HFF-Myc (cell line): ENCODE results near the gene QSER1.
"Not testable (repeated sequence)": the region's sequence is repeated elsewhere in the genome, so short reads cannot be mapped to it uniquely, and the experiment has no call there.

Experiments
- DNase-seq: peaks from one replicate; pipeline ENCODE4 v3.0.0-alpha.2; 2011; ENCODE audit warnings: low read depth; ENCODE audit errors: extremely low read depth
- H3K4me3 ChIP-seq: replicated peaks from 2 replicates; pipeline ENCODE4 v1.5.1; 2011; ENCODE audit warnings: low read depth, mild to moderate bottlenecking, control low read depth, low read length
- CTCF ChIP-seq: IDR thresholded peaks from 2 replicates; pipeline ENCODE4 v1.5.1; 2012; ENCODE audit warnings: mild to moderate bottlenecking, low read depth, low read length, control low read depth; ENCODE audit errors: missing control alignments

QSER1 gene

DNA sequence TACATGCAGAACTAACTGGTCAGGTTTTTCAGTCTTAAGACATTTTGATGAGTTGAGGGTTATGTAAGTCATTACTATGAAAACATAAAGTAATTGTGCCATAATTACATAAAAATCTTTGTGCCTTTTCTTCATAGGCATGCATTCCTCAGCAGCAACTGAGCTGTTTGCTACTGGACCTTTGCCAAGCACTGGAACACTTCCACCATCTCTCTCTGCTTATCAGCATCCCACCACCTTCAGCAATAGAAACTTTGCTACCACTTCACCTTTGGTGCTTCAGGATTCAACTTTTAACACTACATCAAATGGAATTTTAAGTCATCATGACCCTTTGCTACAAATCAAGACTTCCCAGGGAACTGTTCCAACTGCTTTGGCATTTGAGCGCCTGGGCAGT, 39.0 kb downstream of the QSER1 start:
- no peak for DNase-seq
- TF ChIP-seq CTCF: no peak
- no peak overlapping the region for H3K4me3 ChIP-seq

GRCh38 chr11:32932196-32932595, 39.6 kb downstream of the QSER1 start:
- no peak for TF ChIP-seq CTCF
- DNase-seq: no peak
- H3K4me3 ChIP-seq: no peak overlapping the region

DNA sequence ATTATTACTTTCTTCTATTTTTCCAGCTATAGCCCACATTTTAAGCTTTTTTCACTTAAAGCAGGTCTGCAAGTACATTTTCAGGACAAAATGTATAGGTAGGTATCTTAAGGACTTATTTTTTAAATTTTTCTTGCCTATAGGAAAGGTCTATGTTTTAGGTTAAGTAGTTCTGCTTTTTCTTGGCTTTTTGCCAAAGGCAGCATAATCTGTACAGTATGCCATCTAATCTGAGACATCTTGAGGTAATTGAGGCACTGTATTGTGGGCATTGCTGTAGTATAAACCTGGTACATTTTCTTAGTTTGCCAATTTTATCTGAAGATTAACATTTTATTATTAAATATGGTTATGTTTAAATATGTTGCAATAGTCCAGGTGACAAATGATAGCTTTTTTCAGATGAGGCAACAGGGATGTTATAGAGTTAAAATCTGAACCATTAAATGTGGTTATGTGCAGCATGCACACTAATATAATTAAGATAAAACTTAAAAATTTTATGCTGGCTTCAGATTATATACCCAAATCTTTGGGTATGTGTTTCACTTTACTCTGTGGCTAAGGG, 42.9 kb downstream of the QSER1 start:
- H3K4me3 ChIP-seq: no peak overlapping the region
- TF ChIP-seq CTCF: no peak
- DNase-seq: no peak

DNA sequence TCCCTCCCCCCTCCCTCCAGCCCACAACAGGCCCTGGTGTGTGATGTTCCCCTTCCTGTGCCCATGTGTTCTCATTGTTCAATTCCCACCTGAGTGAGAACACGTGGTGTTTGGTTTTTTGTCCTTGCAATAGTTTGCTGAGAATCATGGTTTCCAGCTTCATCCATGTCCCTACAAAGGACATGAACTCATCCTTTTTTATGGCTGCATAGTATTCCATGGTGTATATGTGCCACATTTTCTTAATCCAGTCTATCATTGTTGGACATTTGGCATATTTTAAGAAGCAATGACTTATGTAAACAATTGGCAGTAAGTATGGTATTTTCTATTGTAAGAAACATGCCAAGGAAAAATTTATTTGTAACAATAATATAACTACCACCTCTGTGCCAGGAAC, 43.6 kb downstream of the QSER1 start:
- not testable (repeated sequence) for H3K4me3 ChIP-seq, DNase-seq

GRCh38 chr11:32937283-32937682, 44.7 kb downstream of the QSER1 start:
- not testable (repeated sequence) for DNase-seq, H3K4me3 ChIP-seq

DNA sequence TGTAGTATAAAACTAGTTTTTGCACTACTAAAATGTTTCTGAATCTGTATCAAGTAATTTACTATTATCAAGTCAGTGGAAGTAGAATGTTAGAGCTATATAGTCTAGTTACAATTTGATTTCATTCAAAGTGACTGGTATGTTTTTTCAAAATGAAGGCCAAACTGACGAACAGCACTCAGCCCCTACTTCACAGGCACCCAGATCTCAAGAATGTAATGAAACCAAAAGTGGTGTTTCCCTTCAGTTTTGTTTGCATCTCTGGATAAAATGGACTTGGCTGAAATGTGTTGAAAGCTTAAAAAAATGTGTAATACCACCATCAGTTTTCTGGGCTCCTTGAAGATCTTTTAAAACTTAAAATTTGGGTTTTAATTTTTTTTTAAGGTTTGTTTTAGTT, 46.4 kb downstream of the QSER1 start:
- DNase-seq: no peak
- H3K4me3 ChIP-seq: no peak overlapping the region
- no peak for TF ChIP-seq CTCF

- H3K4me3 ChIP-seq: no peak overlapping the region
- no peak for TF ChIP-seq CTCF
- DNase-seq: no peak
Observed at GRCh38 chr11:32939866-32940265, 47.3 kb downstream of the QSER1 start.

DNA sequence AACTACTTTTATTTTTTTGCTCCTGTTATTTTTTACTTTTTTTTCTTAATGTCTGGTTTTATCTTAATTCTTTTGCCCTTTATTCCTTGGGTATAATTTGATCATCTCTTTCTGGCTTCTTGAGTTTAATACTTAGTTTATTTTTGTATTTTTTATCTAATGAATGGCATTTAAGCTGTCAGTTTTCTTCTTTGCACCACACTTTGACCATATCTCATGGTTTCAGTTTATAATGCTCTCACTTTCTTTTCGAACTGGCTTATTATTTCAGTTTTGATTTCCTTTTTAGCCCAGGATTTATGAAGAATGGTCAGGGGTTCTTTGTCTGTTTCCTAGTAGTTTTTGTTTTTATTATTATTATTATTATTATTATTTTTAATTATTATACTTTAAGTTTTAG, 48.3 kb downstream of the QSER1 start:
- no peak overlapping the region for H3K4me3 ChIP-seq
- no peak for DNase-seq
- TF ChIP-seq CTCF: no peak
